HEK293T (cell line): ENCODE data around the gene IQSEC2.

Experiments used
- ARNT ChIP-seq: fragments of 450-650 bp; IDR thresholded peaks from 2 replicates; pipeline ENCODE4 v1.6.1; 2017; ENCODE audit warnings: mild to moderate bottlenecking
- BHLHE40 ChIP-seq: fragments of 450-650 bp; IDR thresholded peaks from 2 replicates; pipeline ENCODE4 v1.6.1; 2016; ENCODE audit warnings: mild to moderate bottlenecking, moderate library complexity, borderline replicate concordance
- ELF4 ChIP-seq: fragments of 450-650 bp; IDR thresholded peaks from 2 replicates; pipeline ENCODE4 v1.6.1; 2017; ENCODE audit warnings: antibody characterized with exemption
- FOXA1 ChIP-seq: fragments of 450-650 bp; IDR thresholded peaks from 2 replicates; pipeline ENCODE4 v1.6.1; 2016; ENCODE audit warnings: mild to moderate bottlenecking
- FOXK2 ChIP-seq: fragments of 450-650 bp; IDR thresholded peaks from 2 replicates; pipeline ENCODE4 v1.6.1; 2016; ENCODE audit warnings: mild to moderate bottlenecking
- FOXM1 ChIP-seq: fragments of 450-650 bp; IDR thresholded peaks from 2 replicates; pipeline ENCODE4 v1.6.1; 2017; ENCODE audit warnings: mild to moderate bottlenecking, borderline replicate concordance
- HDGF ChIP-seq: fragments of 450-650 bp; IDR thresholded peaks from 2 replicates; pipeline ENCODE4 v1.6.1; 2017; ENCODE audit warnings: antibody characterized with exemption, borderline replicate concordance
- LEF1 ChIP-seq: fragments of 450-650 bp; IDR thresholded peaks from 2 replicates; pipeline ENCODE4 v1.6.1; 2017; ENCODE audit warnings: mild to moderate bottlenecking, borderline replicate concordance
- NFRKB ChIP-seq: fragments of 450-650 bp; IDR thresholded peaks from 2 replicates; pipeline ENCODE4 v1.6.1; 2016; ENCODE audit warnings: mild to moderate bottlenecking, moderate library complexity
- PKNOX1 ChIP-seq: fragments of 450-650 bp; IDR thresholded peaks from 2 replicates; pipeline ENCODE4 v1.6.1; 2016
- SP1 ChIP-seq: fragments of 450-650 bp; IDR thresholded peaks from 2 replicates; pipeline ENCODE4 v1.6.1; 2017
- SUZ12 ChIP-seq: fragments of 450-650 bp; IDR thresholded peaks from 2 replicates; pipeline ENCODE4 v1.6.1; 2016; ENCODE audit warnings: mild to moderate bottlenecking
- TARDBP ChIP-seq: fragments of 450-650 bp; IDR thresholded peaks from 2 replicates; pipeline ENCODE4 v1.6.1; 2016
- ZNF384 ChIP-seq: fragments of 450-650 bp; IDR thresholded peaks from 2 replicates; pipeline ENCODE4 v1.6.1; 2016

GRCh38 chrX:53309837-53310236 is 28.5 kb upstream of the IQSEC2 start:
- TF ChIP-seq ARNT (no peak), TARDBP (no peak), HDGF (no peak), BHLHE40 (no peak), FOXM1 (no peak), PKNOX1 (no peak), FOXK2 (no peak), ELF4 (no peak), FOXA1 (no peak), SUZ12 (no peak), SP1 (no peak), NFRKB (no peak), ZNF384 (no peak), LEF1 (no peak)
